NCI-H2107 (cell line): ENCODE results near the gene NR4A2.
A peak's percentile ranks its signal among the peaks of the same experiment; 100 is the strongest.

Experiments
- DNase-seq: peaks from one replicate; lab custom pipeline; 2025; lab: John Stamatoyannopoulos, UW

NR4A2 gene

DNA sequence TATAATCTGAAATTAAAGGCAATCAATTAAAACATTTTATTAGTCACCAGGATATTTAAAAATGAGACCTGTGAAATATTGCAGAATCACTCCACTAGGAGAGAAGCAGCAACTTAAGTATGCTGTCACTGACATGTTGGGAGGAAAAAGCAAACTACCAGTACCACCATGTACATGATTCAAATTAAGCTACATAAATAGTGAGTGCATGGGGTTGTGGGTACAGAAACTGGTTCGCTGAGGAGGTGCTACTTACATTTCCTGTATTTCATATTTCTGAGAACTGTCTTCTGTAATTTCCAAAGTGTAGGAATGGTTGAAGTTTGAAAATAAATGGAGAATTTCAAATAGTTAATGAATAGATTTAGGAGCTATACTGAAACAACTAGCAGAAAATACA lies 7.9 kb upstream of the NR4A2 start:
- DNase-seq, result no peak

DNA sequence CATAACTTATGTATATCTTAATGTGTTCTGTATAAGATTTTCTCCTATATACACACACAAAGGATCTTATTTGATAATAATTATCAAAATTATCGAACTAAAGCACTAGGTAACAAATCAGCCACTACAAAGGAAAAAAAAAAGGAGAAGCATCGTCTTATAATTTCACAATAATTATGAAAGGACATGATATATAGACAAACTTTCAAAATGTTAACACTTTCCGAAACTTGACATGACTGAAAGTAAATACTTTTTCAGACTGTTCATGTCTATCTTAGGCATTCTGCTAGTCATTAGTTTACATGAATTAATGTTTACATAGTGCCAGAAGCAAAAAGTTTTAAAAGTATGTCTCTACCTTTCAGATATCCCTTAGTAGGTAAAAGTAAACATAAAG lies 7.3 kb upstream of the NR4A2 start:
- no peak for DNase-seq

DNA sequence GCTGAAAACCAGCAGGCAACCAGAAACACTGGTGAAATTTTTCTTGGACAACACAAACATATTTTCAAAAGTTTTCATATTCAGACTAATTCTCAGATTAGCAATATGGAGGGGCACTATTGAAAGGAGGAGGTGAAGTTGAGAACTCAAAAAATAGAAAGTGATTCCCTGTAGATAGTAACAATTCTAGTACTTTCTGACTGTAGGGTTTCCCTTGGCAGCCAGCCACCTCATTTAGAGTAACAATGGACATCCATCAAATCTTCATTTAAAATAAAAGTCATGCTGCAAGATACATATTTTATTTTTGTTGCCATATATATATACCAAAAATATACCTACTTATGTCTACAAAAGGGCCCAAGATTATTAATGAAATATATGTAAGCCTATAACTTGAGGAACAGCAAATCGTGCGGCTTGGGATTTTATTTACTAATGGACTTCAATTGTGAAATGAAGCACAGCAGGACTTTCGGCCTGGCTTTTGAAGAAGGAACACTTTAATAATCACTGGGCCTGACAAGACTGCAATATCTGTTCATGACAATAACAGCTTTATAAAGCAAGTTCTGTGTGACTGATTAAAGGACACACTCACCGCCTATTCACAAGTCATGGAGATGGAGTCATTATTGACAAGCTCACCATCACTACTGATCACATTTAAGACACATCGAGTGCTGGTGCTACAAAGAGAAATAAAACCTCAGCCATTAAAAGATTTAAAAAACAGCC lies 6.8 kb upstream of the NR4A2 start:
- DNase-seq, result no peak

DNA sequence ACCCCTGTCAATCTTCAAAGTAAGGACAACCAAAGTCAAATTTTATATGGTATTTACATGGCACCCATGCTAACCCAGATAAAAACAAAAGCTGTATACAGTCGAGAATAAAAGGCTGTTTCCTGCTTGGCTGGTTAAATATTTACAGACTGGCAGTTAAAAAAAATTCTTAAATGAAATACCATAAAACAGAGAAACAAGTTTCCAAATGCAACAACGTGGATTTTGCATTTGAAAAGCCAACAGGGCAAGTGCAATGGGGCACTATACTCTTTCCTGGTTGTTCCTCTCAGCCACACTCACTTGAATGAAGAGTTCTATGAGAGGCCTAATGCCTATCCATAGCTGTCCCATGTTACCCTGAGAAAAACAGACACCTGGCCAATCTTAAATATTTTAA lies 6.1 kb upstream of the NR4A2 start:
- no peak for DNase-seq

DNA sequence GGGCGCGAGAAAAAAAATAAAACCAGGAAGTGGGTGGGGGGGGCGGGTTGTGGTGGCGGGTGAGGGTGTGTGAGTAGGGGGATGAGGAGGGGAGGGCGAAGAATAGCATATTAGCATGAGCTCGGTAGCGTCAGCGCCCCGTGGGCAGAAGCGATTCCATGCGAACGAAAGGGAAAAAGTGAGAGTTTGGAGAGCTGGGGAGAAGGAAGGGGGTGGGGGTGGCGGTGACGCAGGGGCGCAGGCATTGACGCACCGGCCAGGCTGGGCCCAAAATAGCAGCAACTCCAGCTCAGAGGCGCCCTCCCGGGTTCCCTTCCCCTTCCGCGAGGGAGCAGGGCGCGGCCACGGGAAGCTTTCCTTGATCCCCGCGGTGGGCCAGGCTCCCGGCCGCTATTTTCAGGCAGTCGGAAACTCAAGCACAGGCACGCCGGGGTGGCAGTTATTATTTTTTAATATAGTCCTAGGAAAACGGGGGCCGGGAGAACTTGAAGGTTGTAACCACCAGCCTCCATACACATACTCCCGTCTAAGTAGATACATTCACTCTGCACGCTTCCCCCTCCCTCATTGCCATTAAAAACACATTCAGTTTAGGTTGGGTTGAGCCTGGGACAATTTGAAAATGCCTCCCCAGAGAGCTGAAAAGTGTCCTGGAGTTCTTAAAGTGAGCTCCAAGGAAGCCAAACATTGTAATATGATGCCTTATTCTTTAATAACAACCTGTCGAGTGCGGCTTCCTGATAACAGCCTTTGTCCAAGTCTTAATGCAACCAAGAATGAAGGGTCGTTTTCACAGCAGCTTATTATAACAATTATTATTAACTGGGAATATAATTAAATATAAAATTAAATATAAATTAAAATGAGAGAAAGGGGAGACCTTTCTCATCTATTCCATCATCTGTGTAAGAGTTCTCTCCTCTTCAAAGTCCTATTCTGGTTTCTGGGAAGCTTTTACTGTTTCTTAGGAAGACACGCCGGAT lies 2.3 kb upstream of the NR4A2 start:
- DNase-seq, result peak; percentile 23

DNA sequence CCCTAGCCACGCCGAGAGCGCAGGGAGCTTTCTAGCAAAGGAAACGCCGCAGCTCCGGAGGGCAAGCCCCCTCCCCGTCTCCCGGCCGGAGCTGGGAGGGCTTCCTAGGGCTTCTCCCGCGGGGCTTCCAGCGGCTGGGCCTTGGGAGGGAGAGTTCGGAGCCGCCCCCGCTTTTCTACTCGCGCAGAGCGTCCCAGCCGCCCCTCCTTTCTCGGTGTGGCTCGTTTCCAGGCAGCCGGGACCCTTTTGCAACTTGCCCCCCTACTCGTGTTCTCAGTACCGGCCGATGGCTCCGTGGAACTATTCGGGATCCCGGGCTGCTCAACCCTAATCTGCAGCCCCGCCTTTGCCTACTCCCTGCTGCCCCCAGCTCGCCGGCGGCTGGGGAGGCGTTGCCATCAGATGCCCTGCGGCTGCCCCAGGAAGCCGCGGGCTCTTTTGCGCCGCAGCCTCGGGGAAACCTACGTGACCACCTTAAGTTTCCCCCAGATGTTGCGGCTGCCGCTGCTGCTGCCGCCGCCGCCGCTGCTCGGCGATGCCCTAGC lies 1.5 kb upstream of the NR4A2 start:
- DNase-seq, result no peak

DNA sequence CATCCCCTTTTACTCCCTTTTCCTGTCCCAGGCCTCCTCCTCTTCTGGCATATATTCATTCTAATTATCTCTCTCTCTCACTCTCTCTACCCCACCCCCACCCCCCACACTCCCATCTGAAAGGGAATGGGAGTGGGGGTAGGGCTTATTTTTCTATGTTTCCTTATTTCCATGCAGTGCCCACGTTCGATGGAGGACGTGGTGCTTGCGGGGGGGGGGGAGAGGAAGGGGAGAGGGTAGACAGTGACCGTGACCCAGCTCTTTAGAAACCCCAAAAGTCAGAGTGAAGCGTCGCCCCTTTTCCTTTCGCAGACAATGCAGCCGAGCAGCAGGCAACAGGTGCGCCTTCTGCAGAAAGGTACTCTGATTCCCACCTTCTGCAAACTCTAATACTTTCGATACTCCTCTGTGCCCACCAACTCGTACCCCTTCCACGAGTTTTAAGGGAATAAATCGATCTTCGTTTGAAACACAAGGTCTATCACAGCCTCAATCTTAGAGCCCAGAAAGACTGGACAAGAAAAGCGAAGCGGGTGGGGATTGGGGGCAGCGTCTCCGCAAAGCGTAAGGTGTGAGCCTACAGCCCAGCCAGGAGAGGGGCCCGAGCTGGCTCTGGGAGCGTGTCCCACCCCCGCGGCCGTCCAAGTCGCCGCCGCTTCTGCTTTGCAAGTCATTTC lies 891 bp upstream of the NR4A2 start:
- DNase-seq, result no peak

DNA sequence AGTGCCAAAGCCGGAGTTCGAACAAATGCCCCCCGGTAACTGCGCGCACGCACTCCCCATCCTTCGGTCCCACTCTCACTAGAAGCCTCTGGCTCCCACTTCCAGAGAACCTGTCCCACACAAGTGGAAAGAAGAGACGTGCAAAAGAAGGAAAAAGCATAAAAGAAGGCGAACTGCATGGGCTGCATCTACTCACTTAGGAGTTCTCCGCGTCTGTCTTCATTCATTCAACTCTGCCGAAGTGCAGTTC lies 312 bp downstream of the NR4A2 start:
- no peak for DNase-seq

DNA sequence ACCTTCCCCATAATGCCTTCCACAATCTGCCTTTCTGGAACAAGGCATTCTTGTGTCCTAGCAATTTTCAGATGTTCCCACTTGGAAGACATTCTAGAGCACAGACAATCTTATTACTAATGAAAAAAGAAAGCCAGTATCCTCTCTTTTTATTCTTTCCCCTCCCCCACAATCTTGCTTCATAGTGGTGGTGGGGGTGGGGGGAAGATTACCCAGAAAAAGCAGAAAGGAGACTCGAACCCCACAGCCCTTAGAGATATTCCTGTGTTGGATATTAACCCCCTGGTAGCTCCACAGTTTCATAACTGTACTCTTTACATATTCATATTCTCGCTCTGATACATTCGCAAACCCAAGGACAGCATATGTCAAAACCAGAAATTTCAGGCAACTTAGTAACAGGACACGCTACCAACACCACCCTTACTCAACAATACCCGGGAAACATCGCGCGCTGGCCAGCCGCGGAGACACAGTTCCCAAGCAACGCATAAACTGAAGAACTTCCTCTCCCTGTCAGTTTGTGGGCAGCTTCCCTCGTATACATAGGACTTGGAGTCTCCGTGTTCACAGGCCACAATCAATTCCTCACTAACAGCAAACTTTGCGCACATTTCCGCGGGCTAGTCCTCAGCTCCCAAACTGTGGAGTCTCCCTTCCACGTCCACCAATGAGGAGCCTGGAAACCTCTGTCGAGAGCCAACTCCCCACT lies 793 bp downstream of the NR4A2 start:
- no peak for DNase-seq

DNA sequence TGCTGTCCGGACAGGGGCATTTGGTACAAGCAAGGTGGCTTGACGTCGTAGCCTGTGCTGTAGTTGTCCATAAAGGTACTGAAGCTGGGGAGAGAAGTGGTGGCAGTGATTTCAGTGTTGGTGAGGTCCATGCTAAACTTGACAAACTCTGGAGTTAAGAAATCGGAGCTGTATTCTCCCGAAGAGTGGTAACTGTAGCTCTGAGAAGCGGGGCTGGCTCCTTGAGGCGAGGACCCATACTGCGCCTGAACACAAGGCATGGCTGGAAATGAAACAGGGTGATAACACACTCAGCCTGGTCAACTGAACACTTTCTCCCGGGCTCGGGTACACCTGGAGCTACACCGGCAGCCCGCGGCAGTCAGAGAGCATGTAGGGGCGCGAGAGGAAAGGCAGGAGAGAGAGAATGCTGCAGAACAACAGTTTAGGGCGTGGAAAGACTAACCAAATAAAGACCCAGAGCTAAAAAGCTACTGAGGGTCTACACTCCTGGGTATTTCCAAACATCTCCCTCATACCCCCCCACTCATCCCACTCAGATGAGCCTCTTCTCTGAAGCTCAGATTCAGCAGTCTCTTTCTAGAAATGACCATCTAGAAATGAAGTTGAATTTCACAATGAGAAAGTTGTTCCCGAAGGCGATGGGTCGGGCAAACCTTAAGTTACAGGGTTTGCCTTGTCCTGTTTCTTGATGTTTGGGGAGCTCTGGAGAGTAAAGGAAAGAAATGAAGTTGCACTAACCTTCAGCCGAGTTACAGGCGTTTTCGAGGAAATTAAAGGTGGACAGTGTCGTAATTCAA lies 2.4 kb downstream of the NR4A2 start:
- DNase-seq, result no peak

DNA sequence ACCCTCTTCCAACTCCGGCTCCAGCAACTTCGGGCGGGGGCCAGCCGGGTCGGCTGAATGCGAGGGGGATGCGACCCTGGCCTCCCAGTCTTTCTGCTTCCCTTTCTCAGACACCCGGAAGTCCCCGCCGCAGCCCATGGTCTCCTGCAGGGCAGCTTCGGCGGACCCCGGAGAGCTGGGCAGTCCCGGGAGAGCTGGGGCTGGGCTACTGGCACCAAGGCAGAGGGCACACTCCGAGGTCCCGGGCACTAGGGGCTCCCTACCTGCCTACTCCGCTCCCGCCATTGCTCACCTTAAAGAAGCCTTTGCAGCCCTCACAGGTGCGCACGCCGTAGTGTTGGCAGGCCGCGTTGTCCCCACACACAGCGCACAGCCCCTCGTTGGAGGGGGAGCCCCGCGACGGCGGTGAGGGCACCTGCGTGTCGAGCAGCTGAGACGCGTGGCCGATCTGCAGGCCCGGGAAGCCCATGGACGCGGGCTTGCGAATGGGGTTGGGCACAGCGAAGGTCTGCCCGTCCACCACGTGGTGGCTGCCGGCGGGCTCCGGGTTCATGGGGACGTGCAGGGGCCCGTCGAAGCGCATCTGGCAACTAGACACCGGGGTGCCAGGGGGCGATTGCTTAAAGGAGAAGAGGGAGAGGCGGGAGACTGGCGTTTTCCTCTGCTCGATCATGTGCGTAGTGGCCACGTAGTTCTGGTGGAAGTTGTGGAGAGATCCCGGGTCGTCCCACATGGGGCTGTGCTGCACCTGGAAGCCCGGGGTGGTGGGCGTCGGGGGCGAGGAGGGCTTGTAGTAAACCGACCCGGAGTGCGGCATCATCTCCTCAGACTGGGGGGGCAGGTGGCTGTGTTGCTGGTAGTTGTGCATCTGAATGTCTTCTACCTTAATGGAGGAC lies 3.2 kb downstream of the NR4A2 start:
- no peak for DNase-seq

DNA sequence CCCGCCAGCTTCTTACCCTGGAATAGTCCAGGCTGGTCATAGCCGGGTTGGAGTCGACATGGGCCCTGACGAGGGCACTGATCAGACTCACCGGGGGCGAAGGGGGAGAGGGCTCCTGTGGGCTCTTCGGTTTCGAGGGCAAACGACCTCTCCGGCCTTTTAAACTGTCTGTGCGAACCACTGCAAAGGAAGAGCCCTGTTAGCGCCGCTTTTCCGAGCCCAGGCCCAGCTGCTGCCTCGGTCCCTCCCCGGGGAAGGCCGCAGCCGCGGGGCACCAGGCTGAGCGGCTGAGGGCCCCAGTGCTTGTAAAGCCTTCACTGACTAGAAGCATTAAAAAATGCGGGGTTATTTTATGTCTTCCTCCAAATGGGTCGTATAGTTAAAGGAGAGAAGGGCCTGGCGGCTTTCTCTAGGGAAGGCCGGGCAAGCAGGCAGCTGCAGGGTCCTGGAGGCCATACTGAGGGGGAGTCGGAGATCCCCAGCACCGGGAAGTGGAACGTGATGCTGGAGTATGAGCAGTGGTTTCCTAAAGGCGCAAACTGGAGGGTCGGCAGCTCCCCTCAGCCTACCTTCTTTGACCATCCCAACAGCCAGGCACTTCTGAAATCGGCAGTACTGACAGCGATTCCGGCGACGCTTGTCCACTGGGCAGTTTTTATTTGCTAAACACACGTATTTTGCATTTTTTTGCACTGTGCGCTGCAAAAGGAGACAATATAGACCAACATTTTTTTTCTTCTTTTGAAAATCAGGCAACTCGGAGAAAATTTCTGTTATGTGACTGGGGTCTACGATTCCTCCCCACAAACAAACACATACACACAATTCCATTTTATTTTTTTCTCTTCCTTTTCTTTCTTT lies 4.5 kb downstream of the NR4A2 start:
- no peak for DNase-seq

DNA sequence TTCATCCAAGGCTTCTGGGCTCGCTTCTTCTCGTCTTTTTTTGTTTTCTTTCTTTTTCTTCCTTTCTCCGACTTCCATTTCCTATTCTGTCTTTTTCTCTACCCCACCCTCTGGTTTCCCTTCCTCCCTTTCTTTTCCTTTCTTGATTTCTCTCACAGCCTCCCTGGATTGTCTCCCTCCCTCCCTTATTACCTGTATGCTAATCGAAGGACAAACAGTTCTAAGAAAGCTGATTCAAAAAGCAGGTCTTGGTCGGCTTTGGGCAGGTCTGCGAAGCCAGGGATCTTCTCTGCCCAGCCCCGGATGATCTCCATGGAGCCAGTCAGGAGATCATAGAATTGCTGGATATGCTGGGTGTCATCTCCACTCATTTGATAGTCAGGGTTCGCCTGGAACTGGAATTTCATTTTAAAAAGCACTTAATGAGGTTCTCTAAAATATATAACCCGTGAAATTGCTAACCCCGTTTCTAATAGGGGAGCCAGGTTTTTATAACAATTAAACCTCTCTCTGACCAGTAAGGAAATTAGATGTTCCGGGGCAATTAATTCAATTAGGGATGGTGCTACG lies 5.9 kb downstream of the NR4A2 start:
- no peak for DNase-seq

DNA sequence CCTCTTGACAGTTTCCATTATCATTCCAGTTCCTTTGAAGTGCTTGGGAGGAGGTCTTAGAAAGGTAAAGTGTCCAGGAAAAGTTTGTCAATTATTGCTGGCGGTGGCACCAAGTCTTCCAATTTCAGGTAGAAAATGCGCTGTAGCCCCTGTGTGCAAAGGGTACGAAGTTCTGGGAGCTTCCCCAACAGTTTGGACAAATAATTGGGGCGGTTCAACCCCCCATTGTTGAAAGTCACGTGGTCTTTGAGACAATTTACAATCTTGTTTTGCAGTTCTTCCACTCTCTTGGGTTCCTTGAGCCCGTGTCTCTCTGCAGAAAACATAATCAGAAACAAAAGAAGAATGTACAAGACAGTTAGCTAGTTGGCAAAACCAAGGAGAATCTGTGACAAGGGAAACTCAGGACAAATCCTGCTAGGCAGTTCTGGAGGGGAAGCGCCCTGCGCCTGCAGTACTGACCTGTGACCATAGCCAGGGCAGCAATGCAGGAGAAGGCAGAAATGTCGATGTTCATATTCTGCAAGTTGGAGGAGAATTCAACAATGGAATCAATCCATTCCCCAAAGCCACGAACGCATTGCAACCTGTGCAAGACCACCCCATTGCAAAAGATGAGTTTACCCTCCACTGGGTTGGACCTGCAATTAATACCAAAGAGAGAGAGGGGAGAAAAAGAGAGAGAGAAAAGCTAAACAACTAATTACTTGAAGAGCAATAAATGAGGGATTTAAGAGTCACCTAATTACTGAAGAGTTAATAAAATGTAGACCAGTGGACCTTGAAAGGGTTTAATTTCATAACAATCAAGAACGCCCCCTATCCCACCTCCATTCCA lies 6.6 kb downstream of the NR4A2 start:
- DNase-seq, result no peak

DNA sequence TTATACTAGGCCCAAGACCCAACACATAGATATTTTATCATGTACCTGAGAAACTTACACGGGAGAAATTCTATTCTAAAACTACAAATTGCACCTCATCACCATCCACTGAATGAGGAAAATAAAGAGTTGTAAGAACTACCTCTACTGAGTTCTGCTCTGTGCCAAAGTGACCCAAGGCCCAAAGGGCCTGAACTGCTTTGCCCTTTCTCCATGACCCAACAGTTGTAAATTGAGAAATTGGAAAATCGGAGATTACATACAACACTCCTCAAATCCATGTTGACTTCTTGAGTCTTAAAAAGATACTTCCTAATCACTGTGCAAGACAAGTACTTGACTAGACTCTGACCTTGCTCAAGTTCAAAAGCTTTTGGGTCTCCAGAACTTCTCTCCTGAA lies 8.8 kb downstream of the NR4A2 start:
- DNase-seq, result no peak

DNA sequence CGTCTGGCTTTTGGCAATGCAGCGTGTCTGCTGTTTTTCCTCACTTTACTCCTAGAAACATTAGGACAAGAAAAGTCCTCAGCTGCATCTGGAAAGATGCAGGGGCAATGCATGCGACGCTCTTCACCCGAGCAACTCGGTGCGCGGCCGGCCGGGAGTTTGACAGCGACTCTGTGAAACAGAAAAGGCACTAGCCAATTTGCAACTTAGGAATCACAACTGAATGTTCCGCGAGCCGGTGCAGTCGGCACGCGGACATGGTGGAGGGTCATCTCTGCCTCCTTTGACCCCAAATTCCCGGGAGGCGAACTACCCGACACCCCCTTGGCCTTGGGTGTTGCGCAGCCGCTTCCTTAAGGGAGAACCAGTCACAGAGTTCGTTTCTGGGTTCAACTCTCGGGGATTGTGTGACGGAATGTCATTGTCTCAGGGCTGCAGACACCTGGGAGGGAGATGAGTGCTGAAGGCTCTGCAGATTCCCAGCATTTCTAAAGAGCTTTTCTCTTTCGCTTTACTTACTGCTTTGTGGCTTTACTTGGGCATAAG lies 9.8 kb downstream of the NR4A2 start:
- DNase-seq, result no peak

DNA sequence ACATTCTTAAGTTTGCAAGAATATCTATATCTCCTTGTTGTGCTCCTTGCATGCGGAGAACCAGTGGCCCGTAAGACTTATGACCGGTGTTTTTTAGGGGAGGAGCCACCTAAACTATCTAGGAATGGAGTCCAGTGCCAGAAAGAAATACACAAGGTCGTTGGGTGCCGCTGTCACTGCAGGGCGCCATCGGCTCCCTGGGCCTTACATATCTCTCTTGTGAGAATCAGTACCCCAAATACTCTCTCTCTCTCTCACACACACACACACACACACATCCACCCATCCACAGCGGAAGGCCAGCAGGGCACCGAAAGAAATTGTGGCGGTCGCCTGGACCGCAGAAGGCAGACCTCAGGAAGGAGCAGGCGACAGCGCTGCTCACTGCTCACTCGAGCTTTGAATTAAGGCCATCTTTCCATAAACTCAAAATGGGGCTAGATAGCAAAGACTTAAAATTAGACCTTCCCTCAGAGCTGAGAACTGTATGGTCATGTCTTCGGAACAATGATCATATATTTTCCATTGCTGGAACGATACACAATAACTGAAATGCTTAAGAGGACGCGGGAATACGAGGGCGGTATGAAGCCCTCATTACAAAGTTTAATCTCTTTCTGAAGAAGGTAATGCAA lies 10.4 kb downstream of the NR4A2 start:
- DNase-seq, result no peak
